IPS DF 19.7 (cell line): ENCODE data around the gene HACE1.
"Not testable (repeated sequence)": the region's sequence is repeated elsewhere in the genome, so short reads cannot be mapped to it uniquely, and the experiment has no call there.

ENCODE experiments used
- DNase-seq: peaks from one replicate; pipeline ENCODE4 v3.0.0-alpha.2; 2013; ENCODE audit warnings: low read depth, low spot score

HACE1 gene

DNA sequence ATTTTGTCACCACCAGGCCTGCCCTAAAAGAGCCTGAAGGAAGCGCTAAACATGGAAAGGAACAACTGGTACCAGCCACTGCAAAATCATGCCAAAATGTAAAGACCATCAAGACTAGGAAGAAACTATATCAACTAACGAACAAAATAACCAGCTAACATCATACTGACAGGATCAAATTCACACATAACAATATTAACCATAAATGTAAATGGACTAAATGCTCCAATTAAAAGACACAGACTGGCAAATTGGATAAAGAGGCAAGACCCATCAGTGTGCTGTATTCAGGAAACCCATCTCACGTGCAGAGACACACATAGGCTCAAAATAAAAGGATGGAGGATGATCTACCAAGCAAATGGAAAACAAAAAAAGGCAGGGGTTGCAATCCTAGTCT, 120.6 kb downstream of the HACE1 start:
- not testable (repeated sequence) for DNase-seq

GRCh38 chr6:104737567-104737966, 122.2 kb downstream of the HACE1 start:
- not testable (repeated sequence) for DNase-seq

GRCh38 chr6:104736545-104736944, 123.2 kb downstream of the HACE1 start:
- no peak for DNase-seq

DNA sequence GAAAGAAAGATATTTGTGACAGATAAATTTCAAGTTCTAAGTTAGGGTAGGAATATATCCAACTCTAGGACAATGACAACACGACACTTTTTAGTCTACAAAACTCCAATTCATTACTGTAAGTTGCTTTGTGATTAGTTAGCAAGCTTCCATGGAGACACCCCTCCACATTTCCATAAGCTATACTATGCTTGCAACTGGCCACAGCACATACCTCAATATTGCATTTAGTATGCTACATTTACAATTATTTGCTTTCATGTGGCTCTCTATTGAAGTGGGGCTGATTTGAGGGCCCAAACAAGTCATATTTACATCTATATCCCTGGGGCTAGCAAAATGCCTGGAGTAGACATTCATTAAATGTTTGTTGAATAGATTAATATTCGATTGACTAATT, 129.3 kb downstream of the HACE1 start:
- no peak for DNase-seq

GRCh38 chr6:104729433-104729832, 130.3 kb downstream of the HACE1 start:
- DNase-seq, result no peak

DNA sequence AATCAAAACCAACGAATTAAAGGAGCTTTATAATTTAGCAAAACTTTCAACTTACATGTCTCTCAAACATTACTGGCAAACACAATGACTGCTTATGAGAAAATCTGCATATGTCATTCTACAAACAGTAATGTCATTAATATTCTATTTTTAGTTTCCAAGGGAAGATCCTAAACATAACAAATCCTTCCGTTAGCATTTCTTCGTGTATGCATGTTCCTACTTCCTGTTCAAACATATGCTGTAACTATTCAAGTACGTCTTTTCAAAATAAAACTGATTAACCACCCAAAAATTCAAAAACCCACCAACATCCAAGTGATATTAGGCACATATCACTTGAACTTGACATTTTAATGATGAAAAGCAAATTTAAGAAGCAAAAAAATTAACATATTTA, 131.3 kb downstream of the HACE1 start:
- no peak for DNase-seq

GRCh38 chr6:104718672-104719071, 141.0 kb downstream of the HACE1 start:
- no peak for DNase-seq

DNA sequence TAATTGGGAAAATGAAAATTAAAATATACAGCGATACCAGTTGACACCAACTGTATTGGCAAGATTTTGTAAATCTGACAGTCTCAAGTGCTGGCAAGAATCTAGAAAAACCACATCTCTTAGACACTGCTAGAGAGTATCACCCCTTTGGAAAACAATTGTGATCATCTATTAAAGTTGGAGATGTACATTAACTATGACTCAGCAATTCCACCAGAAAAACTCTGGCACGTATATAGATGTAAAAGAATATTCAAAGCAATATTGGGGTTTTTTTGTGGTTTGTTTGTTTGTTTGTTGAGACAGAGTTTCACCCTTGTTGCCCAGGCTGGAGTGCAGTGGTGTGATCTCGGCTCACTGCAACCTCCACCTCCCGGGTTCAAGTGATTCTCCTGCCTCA, 142.9 kb downstream of the HACE1 start:
- no peak for DNase-seq

DNA sequence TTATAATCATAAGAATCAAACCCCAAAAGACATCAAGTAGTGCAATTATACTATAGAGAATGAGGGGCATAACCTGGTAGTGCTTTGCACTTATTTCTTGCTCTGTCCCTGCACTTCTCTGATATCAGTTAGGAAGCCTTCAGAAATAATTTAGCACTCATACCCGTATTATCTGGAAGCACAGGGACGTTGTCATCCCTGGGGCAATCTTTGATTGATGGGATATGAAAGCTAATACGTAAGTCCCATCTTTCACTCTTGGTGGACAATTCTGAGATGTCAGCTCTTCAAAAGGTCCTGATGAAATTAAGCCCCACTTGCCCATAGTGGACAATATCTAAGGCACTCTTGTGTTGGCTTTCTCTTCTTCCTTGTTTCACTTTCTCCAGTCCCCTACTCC, 144.9 kb downstream of the HACE1 start:
- DNase-seq, result no peak

- DNase-seq, result no peak
Observed at GRCh38 chr6:104713982-104714381, 145.7 kb downstream of the HACE1 start.

- no peak for DNase-seq
Observed at GRCh38 chr6:104711371-104711770, 148.3 kb downstream of the HACE1 start.

GRCh38 chr6:104710543-104711335, 149.0 kb downstream of the HACE1 start:
- DNase-seq, result no peak

GRCh38 chr6:104705916-104706442, 153.7 kb downstream of the HACE1 start:
- no peak for DNase-seq

- DNase-seq, result no peak
Observed at GRCh38 chr6:104705095-104705707, 154.5 kb downstream of the HACE1 start.

DNA sequence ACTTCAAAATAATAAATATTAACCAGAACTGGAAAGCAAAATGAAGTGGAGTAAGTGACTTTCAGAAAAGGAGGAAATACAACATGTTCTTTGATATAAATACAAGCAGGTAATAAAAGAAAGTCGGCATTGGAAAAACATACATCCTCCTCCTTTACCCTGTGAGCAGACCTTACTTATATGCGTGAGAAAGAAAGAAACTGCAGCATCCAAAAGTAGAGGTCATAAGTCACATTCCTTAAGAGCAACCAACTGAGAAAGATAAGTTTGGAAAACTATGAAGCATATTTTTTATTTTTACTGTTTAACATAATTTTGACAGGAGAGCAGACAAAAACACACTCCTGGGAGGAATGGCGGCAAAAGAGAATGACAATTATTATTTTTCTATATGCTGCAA, 155.5 kb downstream of the HACE1 start:
- DNase-seq, result no peak

GRCh38 chr6:104702126-104702841, 157.4 kb downstream of the HACE1 start:
- no peak for DNase-seq

DNA sequence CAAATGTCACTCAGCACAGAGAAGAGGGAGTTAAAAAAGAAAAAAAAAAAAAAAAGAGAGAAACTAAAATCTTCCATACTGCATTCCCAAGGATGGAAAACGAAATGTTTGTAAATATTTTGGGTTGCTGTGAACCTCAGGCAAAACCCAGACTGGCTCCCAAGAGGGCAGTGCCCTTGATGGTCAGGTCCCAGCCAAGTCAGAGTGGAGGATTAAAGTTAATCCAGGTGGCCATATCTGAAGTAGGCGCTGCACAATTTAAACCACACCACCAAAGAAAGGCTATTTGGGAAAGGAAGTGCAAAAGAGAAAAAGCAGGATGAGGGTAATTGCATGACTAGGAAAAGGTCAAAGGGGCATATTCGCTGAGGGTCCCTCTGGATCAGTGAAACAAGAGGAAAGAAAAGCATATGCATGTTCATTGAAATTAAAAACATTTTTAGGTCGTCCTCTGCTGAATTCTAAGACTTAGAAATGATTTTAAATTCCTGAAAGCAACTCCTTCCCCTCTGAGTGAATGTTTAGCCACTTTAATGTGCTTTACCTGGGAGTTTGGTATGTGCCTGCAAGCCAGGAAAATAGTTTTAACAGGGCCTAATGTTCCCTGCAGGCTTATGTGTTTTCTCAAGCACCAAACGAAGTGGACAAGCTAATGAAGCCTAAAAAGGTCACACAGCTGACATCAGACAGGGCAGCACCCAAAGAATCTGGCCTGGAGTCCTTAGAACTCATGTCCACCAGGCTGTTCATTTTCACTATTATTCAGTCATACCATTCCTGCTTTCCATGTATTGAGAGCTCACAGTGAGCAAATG, 159.1 kb downstream of the HACE1 start:
- no peak for DNase-seq

DNA sequence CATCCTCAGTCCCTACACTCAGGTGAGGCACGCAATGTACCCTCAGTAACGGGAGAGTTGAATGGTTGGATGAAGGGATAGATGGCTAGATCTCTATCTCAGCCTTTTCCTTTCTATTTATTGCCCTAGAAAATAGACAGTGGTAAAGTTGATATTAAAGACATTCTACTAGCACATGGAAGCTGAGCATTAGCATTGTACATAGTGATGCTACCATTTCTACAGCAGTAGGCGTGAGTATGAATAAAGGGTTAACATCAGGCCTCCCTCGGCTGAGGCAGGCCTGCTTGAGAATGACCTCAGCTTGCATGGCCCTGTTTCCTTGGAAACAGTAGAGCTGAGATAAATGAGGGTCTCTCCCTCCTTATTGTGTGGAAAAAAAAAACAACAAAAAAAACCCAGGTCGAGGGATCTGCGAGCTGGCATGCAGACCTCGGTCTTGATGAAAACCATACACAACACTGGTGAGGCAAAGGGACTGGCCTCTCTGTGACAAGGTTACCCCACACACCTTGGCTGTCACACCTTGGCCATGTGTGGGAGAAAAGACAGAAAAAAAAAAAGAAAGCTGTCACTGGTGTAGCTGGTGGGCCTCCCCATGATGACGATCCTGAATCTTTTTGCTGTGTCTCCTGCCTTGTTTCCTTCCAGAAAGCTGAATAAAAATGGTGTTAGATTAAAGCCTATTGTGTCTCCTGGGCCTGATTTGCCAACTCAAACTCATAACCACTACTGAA, 160.0 kb downstream of the HACE1 start:
- no peak for DNase-seq

GRCh38 chr6:104698979-104699378, 160.7 kb downstream of the HACE1 start:
- DNase-seq, result no peak

GRCh38 chr6:104692008-104692407, 167.7 kb downstream of the HACE1 start:
- DNase-seq, result no peak
